ENCODE measurements around the gene TIMM10B.

GRCh38 chr11:6482441-6482840, 1.1 kb downstream of the TIMM10B start:
- TF ChIP-seq, protein P1, sequence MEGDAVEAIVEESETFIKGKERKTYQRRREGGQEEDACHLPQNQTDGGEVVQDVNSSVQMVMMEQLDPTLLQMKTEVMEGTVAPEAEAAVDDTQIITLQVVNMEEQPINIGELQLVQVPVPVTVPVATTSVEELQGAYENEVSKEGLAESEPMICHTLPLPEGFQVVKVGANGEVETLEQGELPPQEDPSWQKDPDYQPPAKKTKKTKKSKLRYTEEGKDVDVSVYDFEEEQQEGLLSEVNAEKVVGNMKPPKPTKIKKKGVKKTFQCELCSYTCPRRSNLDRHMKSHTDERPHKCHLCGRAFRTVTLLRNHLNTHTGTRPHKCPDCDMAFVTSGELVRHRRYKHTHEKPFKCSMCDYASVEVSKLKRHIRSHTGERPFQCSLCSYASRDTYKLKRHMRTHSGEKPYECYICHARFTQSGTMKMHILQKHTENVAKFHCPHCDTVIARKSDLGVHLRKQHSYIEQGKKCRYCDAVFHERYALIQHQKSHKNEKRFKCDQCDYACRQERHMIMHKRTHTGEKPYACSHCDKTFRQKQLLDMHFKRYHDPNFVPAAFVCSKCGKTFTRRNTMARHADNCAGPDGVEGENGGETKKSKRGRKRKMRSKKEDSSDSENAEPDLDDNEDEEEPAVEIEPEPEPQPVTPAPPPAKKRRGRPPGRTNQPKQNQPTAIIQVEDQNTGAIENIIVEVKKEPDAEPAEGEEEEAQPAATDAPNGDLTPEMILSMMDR (conservative IDR thresholded peaks at IDR 0.05): no peak
- TF ChIP-seq EZH2 (IDR thresholded peaks at IDR 0.05; ENCODE audit: low read depth): no peak

Measured in PC-9 (cell line).